ENCODE data around the gene AXIN2. TPM values are rescaled to one million over a fixed set of nuclear protein-coding genes. Genes with fewer than 3 reads are reported as not detected.

AXIN2 gene
- total and polyA plus RNA-seq, 10 of the 15 experiments (the other 5 are each of a cell fraction or from before 2014, with no cell fraction given), result 0.47 to 7.8 (median 3.1) TPM

GRCh38 chr17:65572581-65573281, 11.3 kb upstream of the AXIN2 start:
- H3K9ac ChIP-seq (ENCODE audit: control insufficient read depth, insufficient read depth, low read length), result no peak overlapping the region
- H2AFZ ChIP-seq (ENCODE audit: control insufficient read depth, low read depth, low read length), result no peak overlapping the region
- no peaks in the 10 kb centered on the region for H3K79me2 ChIP-seq (ENCODE audit: control insufficient read depth, insufficient read depth, low read length)
- no peak overlapping the region for H3K27ac ChIP-seq (ENCODE audit: control insufficient read depth, insufficient read depth)
- H3K4me1 ChIP-seq (ENCODE audit: control insufficient read depth, insufficient read depth, low read length), result peaks cover 18% of the 10 kb centered on the region
- RAD21 ChIA-PET (ENCODE audit: unreplicated experiment), result no interaction called here
- 16% methylated on average over 14 of the region's 14 CpGs for WGBS (ENCODE audit: insufficient coverage, insufficient replicate concordance, low lambda C conversion rate, missing lambda C conversion rate)
- no TSS peak for BruUV-seq (replicated peaks)
- CTCF ChIA-PET, result no interaction called here
- H3K36me3 ChIP-seq (ENCODE audit: control insufficient read depth in 2 of 2, insufficient read depth in 2 of 2, low read length in 1 of 2), result no peaks in the 10 kb centered on the region
- no peak for FAIRE-seq
- in situ Hi-C loops (cut with MboI) (loop anchor here (25.0 kb wide), 1 partner anchor 610 kb away; no protein-coding TSS in a partner anchor), intact Hi-C loops (cut with micrococcal nuclease; ENCODE audit: unreplicated experiment) (no loop called here)
- ATAC-seq, result no peak
- H3K27me3 ChIP-seq (replicated peaks in 1 of 2; ENCODE audit: control insufficient read depth in 2 of 2, insufficient read depth in 2 of 2, low read length in 1 of 2), result no peaks in the 10 kb centered on the region
- TF ChIP-seq SMAD1 (IDR thresholded peaks at IDR 0.05; ENCODE audit: low read depth, partially characterized antibody) (no peak), EP300 (IDR thresholded peaks at IDR 0.05; ENCODE audit: borderline replicate concordance in 1 of 2, control insufficient read depth in 1 of 2, low read depth in 2 of 2, low read length in 2 of 2) (no peak), KDM1A (IDR thresholded peaks at IDR 0.05; ENCODE audit: borderline replicate concordance) (no peak), WRNIP1 (IDR thresholded peaks at IDR 0.05; ENCODE audit: borderline replicate concordance, low read depth, low read length) (no peak), STAT1 (conservative IDR thresholded peaks at IDR 0.05) (no peak), ZBTB40 (IDR thresholded peaks at IDR 0.05; ENCODE audit: borderline replicate concordance) (no peak), E2F8 (IDR thresholded peaks at IDR 0.05; ENCODE audit: low read depth, partially characterized antibody) (no peak), EZH2 (IDR thresholded peaks at IDR 0.05; ENCODE audit: borderline replicate concordance, control insufficient read depth, low read depth, low read length) (no peak), SREBF2 (IDR thresholded peaks at IDR 0.05; ENCODE audit: low read length) (no peak)
- H3K4me3 ChIP-seq, result no peak overlapping the region
- no peaks in the 10 kb centered on the region; the same call in 2 of the 3 replicates for H3K9me3 ChIP-seq (replicated peaks; ENCODE audit: control insufficient read depth, insufficient read depth, low read length)
- H3K4me2 ChIP-seq (ENCODE audit: control insufficient read depth, insufficient read depth), result no peak overlapping the region
- SMC1A ChIA-PET (ENCODE audit: uncharacterized antibody, unreplicated experiment), result no interaction called here
- POLR2A ChIA-PET, result interaction anchor here (0.6 kb wide), 1 partner anchor 220 kb away, joined by 3 read pairs; no protein-coding TSS in a partner anchor
- no peak for DNase-seq (ENCODE audit: low read depth, low spot score)
- H4K20me1 ChIP-seq (ENCODE audit: control insufficient read depth, insufficient read depth), result no peaks in the 10 kb centered on the region
